ENCODE data around the gene CLEC2L. TPM values are rescaled to one million over a fixed set of nuclear protein-coding genes. Genes with fewer than 3 reads are reported as not detected.
"Not testable (repeated sequence)": the region's sequence is repeated elsewhere in the genome, so short reads cannot be mapped to it uniquely, and the experiment has no call there.

The CLEC2L gene
- total RNA-seq, 1 donor from 2014 or later = not detected

- not testable (repeated sequence) for DNase-seq (ENCODE audit: extremely low read depth, low read depth, low spot score)
Observed at GRCh38 chr7:139553991-139554700, 30.7 kb downstream of the CLEC2L start.

- DNase-seq (ENCODE audit: extremely low read depth, low read depth, low spot score) = no peak
Observed at GRCh38 chr7:139557857-139558581, 34.5 kb downstream of the CLEC2L start.

DNA sequence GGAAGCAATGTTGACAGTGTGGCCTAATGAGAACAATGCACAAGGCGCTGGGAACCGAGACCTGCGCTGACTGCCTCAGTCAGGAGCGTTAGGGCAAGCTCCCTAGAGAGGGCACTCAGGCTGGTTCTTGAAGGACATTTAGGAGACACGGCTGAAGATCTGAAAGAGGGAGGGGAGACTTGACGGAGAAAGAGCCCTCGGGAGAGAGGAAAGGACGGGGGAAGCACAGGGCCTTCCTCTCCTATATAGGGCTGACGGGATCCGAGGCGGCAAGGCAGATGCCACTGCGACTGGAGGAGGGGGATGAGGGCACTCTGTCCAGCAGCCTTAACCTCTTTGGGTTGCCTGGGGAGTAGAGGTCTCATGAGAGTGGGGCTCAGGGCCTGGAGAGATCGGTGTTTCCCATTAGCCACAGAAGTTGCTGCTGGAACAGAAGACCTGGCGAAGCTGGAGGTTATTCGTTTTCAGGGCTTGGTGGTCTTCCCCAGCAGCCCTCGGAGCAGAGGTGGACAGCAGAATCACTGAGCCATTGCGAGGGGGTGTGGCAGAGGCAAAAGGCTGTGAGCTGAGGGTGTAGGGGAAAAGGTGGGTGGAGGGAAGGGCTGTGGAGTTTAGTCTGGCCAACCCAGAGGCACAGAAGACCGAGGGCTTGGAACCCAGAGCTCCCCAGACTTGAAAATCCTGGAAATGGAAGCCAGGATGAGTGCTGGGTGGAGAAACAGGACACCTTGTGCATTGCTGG, 36.0 kb downstream of the CLEC2L start:
- DNase-seq (ENCODE audit: extremely low read depth, low read depth, low spot score) = no peak

DNA sequence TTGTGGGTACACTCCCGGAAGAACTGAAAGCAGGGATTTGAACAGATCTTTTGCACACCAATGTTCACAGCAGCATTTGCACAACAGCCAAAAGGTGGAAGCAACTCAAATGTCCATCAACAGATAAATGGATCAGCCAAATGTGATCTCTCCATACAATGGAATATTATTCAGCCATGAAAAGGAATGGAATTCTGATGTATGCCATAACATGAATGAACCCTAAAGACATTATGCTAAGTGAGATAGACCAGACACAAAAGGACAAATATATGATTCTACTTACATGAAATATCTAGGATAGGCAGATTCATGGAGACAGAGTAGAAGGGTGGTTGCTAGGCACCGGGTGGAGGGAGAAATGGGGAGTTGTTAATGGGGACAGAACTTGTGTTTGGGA, 36.7 kb downstream of the CLEC2L start:
- DNase-seq (ENCODE audit: extremely low read depth, low read depth, low spot score) = no peak

- no peak for DNase-seq (ENCODE audit: extremely low read depth, low read depth, low spot score)
Observed at GRCh38 chr7:139560678-139561077, 37.2 kb downstream of the CLEC2L start.

GRCh38 chr7:139562491-139562890, 39.0 kb downstream of the CLEC2L start:
- DNase-seq (ENCODE audit: extremely low read depth, low read depth, low spot score) = no peak

DNA sequence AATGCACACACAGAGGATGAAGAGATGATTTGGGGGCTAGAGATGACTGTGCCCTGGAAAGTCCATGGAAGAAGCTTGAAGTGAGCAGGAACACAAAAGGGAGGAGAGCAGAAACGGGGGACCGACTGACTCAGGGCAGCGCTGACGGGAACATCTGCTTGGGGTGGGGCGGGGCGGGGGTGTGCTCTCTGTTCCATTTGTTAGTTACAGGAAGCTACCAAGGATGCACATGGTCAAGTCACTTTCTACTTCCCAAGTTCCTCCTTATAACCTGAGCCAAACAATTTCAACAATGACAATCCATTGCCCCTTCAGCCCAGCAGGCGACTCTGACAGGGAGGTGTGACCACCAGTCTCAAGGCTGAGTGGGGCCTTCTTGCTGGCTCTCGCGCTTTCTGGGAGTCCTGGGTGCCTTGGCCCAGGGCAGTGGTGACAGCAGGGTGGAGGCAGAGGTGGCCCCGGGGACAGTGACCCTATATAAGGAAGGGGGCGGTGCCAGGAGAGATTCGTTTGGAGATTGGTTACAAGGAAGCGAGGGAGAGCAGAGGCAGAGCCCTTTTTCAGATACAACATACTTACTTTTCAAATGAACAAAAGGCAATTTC, 39.6 kb downstream of the CLEC2L start:
- no peak for DNase-seq (ENCODE audit: extremely low read depth, low read depth, low spot score)

DNA sequence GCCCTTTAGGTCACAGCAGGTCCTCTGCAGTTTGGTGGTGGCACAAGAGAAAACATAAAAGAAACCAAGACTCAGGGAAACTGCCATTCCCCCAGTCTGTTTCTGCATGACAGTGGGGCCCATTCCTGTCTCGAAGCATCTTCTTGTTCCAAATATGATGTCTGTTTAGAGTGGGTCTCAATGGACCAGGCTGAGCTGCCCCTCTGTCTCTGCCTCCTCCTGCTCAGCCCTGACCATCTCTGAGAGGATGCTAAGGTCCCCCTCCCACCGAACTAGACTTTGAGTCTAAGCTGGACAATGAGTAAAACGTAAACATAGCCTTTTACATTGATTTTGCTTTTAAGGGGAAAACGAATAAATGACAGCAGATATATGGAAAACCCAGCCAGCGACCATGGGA, 40.4 kb downstream of the CLEC2L start:
- no peak for DNase-seq (ENCODE audit: extremely low read depth, low read depth, low spot score)

GRCh38 chr7:139566075-139566474, 42.6 kb downstream of the CLEC2L start:
- DNase-seq (ENCODE audit: extremely low read depth, low read depth, low spot score) = no peak

DNA sequence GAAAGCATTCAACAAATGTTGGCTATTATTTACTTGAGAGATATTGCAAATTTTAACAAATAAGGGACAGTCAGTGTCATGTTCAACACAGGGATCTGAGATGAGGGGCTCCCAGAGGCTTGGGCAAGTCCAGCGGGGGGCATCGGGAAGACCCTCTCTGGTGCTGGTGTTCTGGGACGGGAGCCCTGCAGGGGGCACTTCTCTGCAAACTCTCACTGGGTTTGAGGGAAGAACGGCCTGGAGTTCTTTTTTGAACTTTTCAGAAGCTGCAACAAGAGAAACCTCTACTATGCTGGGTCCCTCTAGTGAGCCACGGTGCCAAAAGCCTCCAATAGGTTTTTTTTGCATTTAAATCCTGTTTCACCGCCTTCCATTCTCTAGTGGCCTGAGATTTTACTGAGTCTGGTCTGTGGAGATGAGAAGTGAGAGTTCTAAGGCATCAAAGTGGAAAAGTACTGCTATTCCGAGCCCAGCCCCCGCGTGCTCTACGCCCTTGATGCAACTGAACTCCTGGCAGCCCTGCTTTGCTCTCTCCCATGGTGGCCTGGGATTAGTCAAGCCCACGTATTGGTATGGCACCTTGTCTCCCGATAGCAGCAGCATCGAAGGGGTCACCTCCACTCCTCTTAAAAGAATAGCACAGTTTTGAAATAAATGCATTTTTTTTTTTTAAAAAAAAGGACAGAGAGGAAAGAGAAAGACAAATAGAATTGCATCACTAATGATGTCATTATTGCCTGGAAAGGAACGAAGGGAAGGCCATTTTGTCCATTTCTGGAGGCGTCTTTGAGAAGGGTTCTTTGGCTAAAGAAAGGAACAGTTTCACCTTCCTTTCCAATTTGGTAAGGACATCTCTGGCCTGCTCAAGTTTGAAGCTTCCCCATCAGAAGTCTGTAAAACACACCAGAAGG, 43.5 kb downstream of the CLEC2L start:
- no peak for DNase-seq (ENCODE audit: extremely low read depth, low read depth, low spot score)

DNA sequence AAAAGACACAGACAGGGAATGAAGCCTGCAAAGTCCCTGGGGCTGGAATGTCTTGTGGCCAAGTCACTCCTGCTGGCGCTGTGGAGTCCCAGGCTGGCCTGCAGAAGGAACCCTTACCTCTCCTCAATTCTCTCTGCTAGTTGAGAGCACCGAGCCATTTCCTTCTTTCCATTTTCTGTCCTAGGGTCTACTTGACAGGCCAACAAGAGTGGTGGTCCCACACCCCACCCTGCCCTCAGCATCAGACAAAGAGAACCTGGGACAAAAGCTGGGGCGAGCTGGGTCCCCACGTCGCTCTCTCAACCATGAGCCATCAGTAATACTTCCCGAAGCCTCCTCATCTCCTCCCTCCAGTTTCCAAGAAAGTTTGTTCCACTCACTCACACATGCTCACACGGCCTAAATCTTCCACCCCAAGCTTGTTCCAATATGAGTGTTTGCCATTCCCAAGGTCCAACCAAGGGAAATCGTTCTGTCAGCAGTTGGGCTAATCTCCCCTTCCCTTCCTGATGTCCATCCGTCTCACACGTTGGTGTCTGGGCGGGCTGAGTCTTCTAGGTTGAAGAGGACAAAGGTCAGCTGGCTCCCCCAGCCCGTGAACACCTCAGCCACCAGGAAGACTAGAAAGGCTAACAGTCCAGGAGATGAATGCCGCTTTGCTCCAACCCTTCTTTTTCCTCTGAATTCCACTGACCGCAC, 44.3 kb downstream of the CLEC2L start:
- no peak for DNase-seq (ENCODE audit: extremely low read depth, low read depth, low spot score)

DNA sequence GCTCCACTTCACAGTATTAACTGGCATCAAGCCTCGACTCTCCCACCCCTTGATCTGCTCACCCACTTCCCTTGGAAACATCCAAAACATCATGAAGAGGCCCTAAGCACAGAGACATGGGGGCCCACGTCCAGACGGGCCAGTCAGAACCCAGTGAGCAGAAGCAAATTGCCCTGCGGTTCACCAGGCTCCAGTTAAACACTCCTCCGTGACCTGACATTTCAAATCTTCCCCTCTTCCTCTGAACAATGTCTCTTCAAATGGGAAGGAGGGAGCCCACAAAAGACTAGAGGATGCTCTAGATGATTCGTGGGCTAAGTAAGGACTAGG, 44.8 kb downstream of the CLEC2L start:
- DNase-seq (ENCODE audit: extremely low read depth, low read depth, low spot score) = no peak

- no peak for DNase-seq (ENCODE audit: extremely low read depth, low read depth, low spot score)
Observed at GRCh38 chr7:139568813-139569490, 45.5 kb downstream of the CLEC2L start.

- DNase-seq (ENCODE audit: extremely low read depth, low read depth, low spot score) = no peak
Observed at GRCh38 chr7:139570119-139570518, 46.6 kb downstream of the CLEC2L start.

DNA sequence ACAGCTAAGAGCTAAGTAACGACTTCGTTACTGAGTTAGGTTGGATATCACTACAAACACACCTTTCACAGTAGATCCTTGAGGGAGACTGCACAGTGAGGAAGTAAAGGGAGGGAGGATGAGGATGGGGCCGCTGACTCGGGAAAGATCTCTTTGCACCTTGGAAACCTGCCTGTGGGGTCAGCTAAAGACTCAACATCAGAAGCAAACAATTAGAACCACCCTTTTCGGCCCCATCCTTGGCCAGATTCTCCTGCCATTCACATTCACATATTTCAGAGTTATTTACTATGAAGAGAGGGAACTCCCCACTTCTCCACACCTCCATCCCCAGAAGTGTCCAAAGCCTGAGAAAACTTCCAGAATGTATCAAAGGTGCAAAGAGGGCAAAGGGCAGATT, 47.1 kb downstream of the CLEC2L start:
- DNase-seq (ENCODE audit: extremely low read depth, low read depth, low spot score) = no peak

GRCh38 chr7:139571190-139571589, 47.7 kb downstream of the CLEC2L start:
- no peak for DNase-seq (ENCODE audit: extremely low read depth, low read depth, low spot score)

DNA sequence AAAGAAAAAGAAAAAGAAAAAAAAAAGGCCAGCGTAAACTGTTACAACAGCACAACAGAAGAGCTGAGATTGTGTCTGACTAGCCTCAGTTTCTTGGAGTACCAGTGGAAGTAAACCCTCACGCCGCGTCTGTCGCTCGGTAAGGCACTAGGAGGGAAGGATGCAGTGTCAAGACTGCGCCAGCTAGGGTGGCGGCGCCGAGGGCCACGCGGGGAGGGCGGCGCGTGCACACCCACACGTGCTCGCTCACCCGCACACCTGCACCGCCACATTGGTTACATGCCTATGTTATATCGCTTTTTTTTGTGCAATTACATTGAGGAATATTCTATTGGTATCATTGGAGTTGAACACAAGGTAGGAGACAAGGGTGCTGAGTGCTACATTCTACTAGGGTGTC, 48.2 kb downstream of the CLEC2L start:
- no peak for DNase-seq (ENCODE audit: extremely low read depth, low read depth, low spot score)

DNA sequence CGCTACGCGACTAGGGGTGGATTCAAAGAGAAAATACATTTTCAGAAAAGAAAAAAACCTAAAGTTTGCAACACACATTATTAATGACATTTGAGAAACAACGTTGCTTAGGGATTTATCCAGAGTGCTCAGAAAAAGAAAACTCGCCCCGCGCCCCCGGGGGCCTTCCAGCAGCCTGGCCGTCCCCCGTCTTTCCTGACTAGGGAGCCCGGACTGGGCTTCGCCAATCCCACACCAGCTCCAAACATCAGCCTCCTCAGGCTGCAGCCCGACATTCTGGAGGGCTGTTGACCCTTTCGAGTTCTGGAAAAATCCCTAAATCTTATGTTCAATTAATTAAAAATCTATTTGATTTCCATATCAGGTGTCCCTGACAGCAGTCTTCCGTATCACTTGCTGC, 48.6 kb downstream of the CLEC2L start:
- no peak for DNase-seq (ENCODE audit: extremely low read depth, low read depth, low spot score)

GRCh38 chr7:139572704-139573385, 49.4 kb downstream of the CLEC2L start:
- DNase-seq (ENCODE audit: extremely low read depth, low read depth, low spot score) = no peak

Data from glomerular endothelial cell (primary cell).